Measurements from ENCODE around the gene CHMP1B.

Gene CHMP1B

GRCh38 chr18:11851146-11851805 is at the start of gene CHMP1B:
CHMP1B (plus strand) TSS chr18:11851413; CDS start chr18:11851512, 99 bp downstream.
- DNase-seq (ENCODE audit: low read depth in 2 of 2): peak; percentile 94 to 97

GRCh38 chr18:11801573-11801972 is 49.6 kb upstream of the CHMP1B start:
- DNase-seq (ENCODE audit: low read depth in 2 of 2): no peak

- no peak for DNase-seq (ENCODE audit: low read depth in 2 of 2)
Measured at GRCh38 chr18:11802158-11802557, 49.1 kb upstream of the CHMP1B start.

- no peak for DNase-seq (ENCODE audit: low read depth in 2 of 2)
Measured at GRCh38 chr18:11802586-11802985, 48.6 kb upstream of the CHMP1B start.

- no peak for DNase-seq (ENCODE audit: low read depth in 2 of 2)
Measured at GRCh38 chr18:11807233-11807632, 44.0 kb upstream of the CHMP1B start.

- no peak for DNase-seq (ENCODE audit: low read depth in 2 of 2)
Measured at GRCh38 chr18:11808001-11808855, 43.0 kb upstream of the CHMP1B start.

- DNase-seq (ENCODE audit: low read depth in 2 of 2): no peak
Measured at GRCh38 chr18:11809895-11810294, 41.3 kb upstream of the CHMP1B start.

GRCh38 chr18:11810379-11810778 is 40.8 kb upstream of the CHMP1B start:
- no peak for DNase-seq (ENCODE audit: low read depth in 2 of 2)

GRCh38 chr18:11811009-11811408 is 40.2 kb upstream of the CHMP1B start:
- no peak for DNase-seq (ENCODE audit: low read depth in 2 of 2)

GRCh38 chr18:11817229-11817628 is 34.0 kb upstream of the CHMP1B start:
- no peak for DNase-seq (ENCODE audit: low read depth in 2 of 2)

GRCh38 chr18:11818486-11819203 is 32.6 kb upstream of the CHMP1B start:
- DNase-seq (ENCODE audit: low read depth in 2 of 2): no peak

GRCh38 chr18:11819938-11820337 is 31.3 kb upstream of the CHMP1B start:
- no peak for DNase-seq (ENCODE audit: low read depth in 2 of 2)

- no peak for DNase-seq (ENCODE audit: low read depth in 2 of 2)
Measured at GRCh38 chr18:11820697-11821096, 30.5 kb upstream of the CHMP1B start.

GRCh38 chr18:11821208-11821607 is 30.0 kb upstream of the CHMP1B start:
- DNase-seq (ENCODE audit: low read depth in 2 of 2): no peak

- no peak for DNase-seq (ENCODE audit: low read depth in 2 of 2)
Measured at GRCh38 chr18:11821643-11822237, 29.5 kb upstream of the CHMP1B start.

- no peak for DNase-seq (ENCODE audit: low read depth in 2 of 2)
Measured at GRCh38 chr18:11823545-11823944, 27.7 kb upstream of the CHMP1B start.

GRCh38 chr18:11826836-11827235 is 24.4 kb upstream of the CHMP1B start:
- no peak for DNase-seq (ENCODE audit: low read depth in 2 of 2)

- DNase-seq (ENCODE audit: low read depth in 2 of 2): no peak
Measured at GRCh38 chr18:11828786-11829432, 22.3 kb upstream of the CHMP1B start.

- DNase-seq (ENCODE audit: low read depth in 2 of 2): no peak
Measured at GRCh38 chr18:11830585-11830984, 20.6 kb upstream of the CHMP1B start.

GRCh38 chr18:11831921-11832320 is 19.3 kb upstream of the CHMP1B start:
- DNase-seq (ENCODE audit: low read depth in 2 of 2): no peak

- no peak for DNase-seq (ENCODE audit: low read depth in 2 of 2)
Measured at GRCh38 chr18:11834772-11835171, 16.4 kb upstream of the CHMP1B start.

GRCh38 chr18:11839556-11839955 is 11.7 kb upstream of the CHMP1B start:
- no peak for DNase-seq (ENCODE audit: low read depth in 2 of 2)
